CD4-positive, alpha-beta T cell (primary cell): ENCODE results near the gene SERPINA6. TPM values are rescaled to one million over a fixed set of nuclear protein-coding genes. Genes with fewer than 3 reads are reported as not detected.

Source experiments
- ATAC-seq: fragments of 200-7000 bp; cut with Tn5 transposase; one replicate; pipeline ENCODE4 v1.10.0; 2022; ENCODE audit warnings: mild to moderate bottlenecking; ENCODE audit not compliant: poor library complexity
- CTCF ChIA-PET: fragments of 350-600 bp; sonication (Branson Sonifier 250); formaldehyde crosslinking; loops from one replicate; lab custom pipeline; 2021; ENCODE audit warnings: antibody characterized with exemption, inconsistent platforms; lab: Charles Lee
- POLR2A ChIA-PET: fragments of 350-600 bp; sonication (Branson Sonifier 250); formaldehyde crosslinking; loops from one replicate; lab custom pipeline; 2021; ENCODE audit warnings: antibody characterized with exemption, inconsistent platforms; lab: Charles Lee
- DNase-seq, 14 experiments: peaks; one replicate each; pipeline ENCODE4 v3.0.0-alpha.2; 2013 to 2020; ENCODE audit warnings: mixed read lengths in 2 of 14
- H3K27ac ChIP-seq, 2 donors: one replicate each; pipeline versions ENCODE4 v1.5.1 to v1.7.0; 2013; ENCODE audit warnings: low read length in 2 of 2, low read depth in 1 of 2, mild to moderate bottlenecking in 1 of 2
- H3K27me3 ChIP-seq, 2 experiments: 1 replicate in 1 of 2; 2 replicates in 1 of 2; pipeline versions ENCODE4 v1.6.1 to v1.7.0; 2013; ENCODE audit warnings: low read length in 2 of 2, control low read depth in 1 of 2, mild to moderate bottlenecking in 1 of 2, moderate library complexity in 1 of 2; ENCODE audit not compliant: insufficient read depth in 2 of 2, control insufficient read depth in 1 of 2
- H3K36me3 ChIP-seq: one replicate; pipeline ENCODE4 v1.6.1; 2013; ENCODE audit warnings: low read length, control low read depth; ENCODE audit not compliant: insufficient read depth
- H3K4me1 ChIP-seq: one replicate; pipeline ENCODE4 v1.6.1; 2013; ENCODE audit warnings: low read length, control low read depth; ENCODE audit not compliant: insufficient read depth
- H3K4me3 ChIP-seq: one replicate; pipeline ENCODE4 v1.5.1; 2013; ENCODE audit warnings: mild to moderate bottlenecking, low read length, moderate library complexity
- H3K9me3 ChIP-seq, 2 experiments: 1 replicate in 1 of 2; 2 replicates in 1 of 2; pipeline versions ENCODE4 v1.6.1 to v1.7.0; 2013; ENCODE audit warnings: low read length in 2 of 2, mild to moderate bottlenecking in 2 of 2, control low read depth in 1 of 2, moderate library complexity in 1 of 2; ENCODE audit not compliant: control insufficient read depth in 1 of 2, insufficient read depth in 1 of 2
- H3K27ac Mint-ChIP-seq: one replicate; pipeline ENCODE4 v1.8.0; 2020; ENCODE audit warnings: mixed read lengths
- H3K27me3 Mint-ChIP-seq: one replicate; pipeline ENCODE4 v1.8.0; 2021; ENCODE audit warnings: mixed read lengths
- H3K36me3 Mint-ChIP-seq: one replicate; pipeline ENCODE4 v1.8.0; 2021; ENCODE audit warnings: low read depth, mixed read lengths
- H3K4me1 Mint-ChIP-seq: one replicate; pipeline ENCODE4 v1.8.0; 2021; ENCODE audit warnings: low read depth, mixed read lengths
- H3K4me3 Mint-ChIP-seq: one replicate; pipeline ENCODE4 v1.8.0; 2020; ENCODE audit warnings: mild to moderate bottlenecking, mixed read lengths
- H3K9me3 Mint-ChIP-seq: one replicate; pipeline ENCODE4 v1.8.0; 2020; ENCODE audit warnings: mixed read lengths
- CTCF ChIP-seq: fragments of 200-600 bp; IDR thresholded peaks from one replicate; pipeline ENCODE4 v1.8.0; 2022; ENCODE audit warnings: antibody characterized with exemption, mild to moderate bottlenecking
- intact Hi-C, 2 experiments: fragments of 100-400 bp; cut with DNase I in 1 of 2; cut with micrococcal nuclease in 1 of 2; formaldehyde crosslinking; loops; one replicate each; pipeline versions ENCODE4 v1.15.1 to v1.9.0; 2023 to 2025; cut with DNase I, micrococcal nuclease
- total RNA-seq, 174 experiments: library from RNA in 2 of 174; stranded (reverse) in 2 of 174; gene quantifications; one replicate each; pipeline ENCODE4 v1.2.3 and lab custom pipeline; 2021 to 2026

The SERPINA6 gene
- total RNA-seq, 2 experiments from 2014 or later: not detected

GRCh38 chr14:94328196-94328595 lies 5.1 kb upstream of the SERPINA6 start:
- no peaks in the 10 kb centered on the region for H3K27me3 ChIP-seq
- ChIA-PET CTCF (no interaction called here), POLR2A (no interaction called here)
- Mint-ChIP-seq H3K9me3 (peaks cover 2% of the 10 kb centered on the region), H3K4me3 (no peak overlapping the region), H3K36me3 (no peaks in the 10 kb centered on the region), H3K4me1 (no peaks in the 10 kb centered on the region), H3K27ac (no peak overlapping the region), H3K27me3 (peaks cover 5% of the 10 kb centered on the region)
- ATAC-seq (no peak), DNase-seq (no peak)
- intact Hi-C loops: no loop called here
- H3K9me3 ChIP-seq: no peaks in the 10 kb centered on the region
- H3K27ac ChIP-seq: no peak overlapping the region
- TF ChIP-seq CTCF: no peak
- H3K36me3 ChIP-seq: no peaks in the 10 kb centered on the region
- H3K4me1 ChIP-seq: no peaks in the 10 kb centered on the region
- H3K4me3 ChIP-seq: no peak overlapping the region

GRCh38 chr14:94321421-94322271 lies 1.5 kb downstream of the SERPINA6 start:
- ChIA-PET CTCF (no interaction called here), POLR2A (no interaction called here)
- Mint-ChIP-seq H3K9me3 (peaks cover 2% of the 10 kb centered on the region), H3K4me3 (no peak overlapping the region), H3K27ac (no peak overlapping the region), H3K4me1 (no peaks in the 10 kb centered on the region), H3K36me3 (no peaks in the 10 kb centered on the region), H3K27me3 (no peaks in the 10 kb centered on the region)
- no peak for ATAC-seq
- Histone ChIP-seq H3K27ac (no peak overlapping the region), H3K27me3 (no peaks in the 10 kb centered on the region), H3K4me3 (no peak overlapping the region), H3K9me3 (no peaks in the 10 kb centered on the region), H3K36me3 (no peaks in the 10 kb centered on the region), H3K4me1 (no peaks in the 10 kb centered on the region)
- intact Hi-C loops: no loop called here
- no peak for TF ChIP-seq CTCF
- DNase-seq: no peak

DNA sequence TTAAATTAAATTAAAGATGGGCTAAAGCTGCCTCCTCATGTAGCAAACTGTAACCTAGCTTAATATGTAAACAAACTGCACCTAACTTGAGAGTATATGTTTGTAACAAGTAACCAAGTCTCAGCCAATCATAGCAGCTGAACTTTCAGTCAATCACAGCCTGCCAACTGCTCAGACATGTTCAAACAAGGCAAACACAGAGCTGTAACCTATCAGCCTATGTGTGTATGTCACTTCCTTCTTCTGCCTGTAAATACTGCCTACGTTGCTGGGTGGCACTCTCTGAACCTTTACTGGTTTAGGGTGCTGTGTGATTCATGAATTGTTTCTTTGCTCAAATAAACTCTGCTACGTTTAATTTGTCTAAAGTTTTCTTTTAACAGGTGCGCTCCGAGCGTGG lies 2.9 kb downstream of the SERPINA6 start:
- no peaks in the 10 kb centered on the region for H3K4me1 Mint-ChIP-seq
- H3K9me3 Mint-ChIP-seq: peaks cover 2% of the 10 kb centered on the region
- CTCF ChIA-PET: no interaction called here
- no peak overlapping the region for H3K4me3 Mint-ChIP-seq
- Histone ChIP-seq H3K27ac (no peak overlapping the region), H3K27me3 (no peaks in the 10 kb centered on the region), H3K4me1 (no peaks in the 10 kb centered on the region), H3K36me3 (no peaks in the 10 kb centered on the region), H3K4me3 (no peak overlapping the region), H3K9me3 (no peaks in the 10 kb centered on the region)
- TF ChIP-seq CTCF: no peak
- intact Hi-C loops: no loop called here
- no peaks in the 10 kb centered on the region for H3K36me3 Mint-ChIP-seq
- H3K27me3 Mint-ChIP-seq: no peaks in the 10 kb centered on the region
- no peak overlapping the region for H3K27ac Mint-ChIP-seq
- DNase-seq (no peak), ATAC-seq (peak; percentile 29)
- POLR2A ChIA-PET: no interaction called here
